Raji (cell line): ENCODE results near the gene MACROD2.

ENCODE experiments used
- POLR2A ChIP-seq: IDR thresholded peaks from 2 replicates; pipeline ENCODE4 v1.6.1; 2011; ENCODE audit warnings: low read depth, low read length, control low read depth; ENCODE audit not compliant: insufficient read depth

MACROD2 gene

DNA sequence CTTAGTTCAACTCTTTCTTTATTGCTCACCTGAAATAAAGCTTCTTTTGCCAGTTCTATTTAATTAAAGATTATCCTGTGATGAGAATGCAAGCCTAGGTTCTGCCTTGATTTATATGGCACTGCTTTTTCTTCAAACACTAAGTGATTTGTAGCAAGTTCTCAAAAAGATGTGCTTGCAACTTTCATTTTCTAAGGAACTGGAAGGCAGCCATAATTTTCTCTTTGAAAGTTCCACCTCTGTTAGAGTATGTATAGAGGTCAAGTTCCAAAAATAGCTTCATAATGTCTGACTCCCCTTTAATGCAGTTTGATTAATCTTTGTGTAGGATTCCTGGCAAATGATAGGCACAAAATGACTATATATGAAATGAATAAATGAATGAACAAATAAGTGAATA is 870.4 kb downstream of the MACROD2 start:
- no peak for TF ChIP-seq POLR2A

DNA sequence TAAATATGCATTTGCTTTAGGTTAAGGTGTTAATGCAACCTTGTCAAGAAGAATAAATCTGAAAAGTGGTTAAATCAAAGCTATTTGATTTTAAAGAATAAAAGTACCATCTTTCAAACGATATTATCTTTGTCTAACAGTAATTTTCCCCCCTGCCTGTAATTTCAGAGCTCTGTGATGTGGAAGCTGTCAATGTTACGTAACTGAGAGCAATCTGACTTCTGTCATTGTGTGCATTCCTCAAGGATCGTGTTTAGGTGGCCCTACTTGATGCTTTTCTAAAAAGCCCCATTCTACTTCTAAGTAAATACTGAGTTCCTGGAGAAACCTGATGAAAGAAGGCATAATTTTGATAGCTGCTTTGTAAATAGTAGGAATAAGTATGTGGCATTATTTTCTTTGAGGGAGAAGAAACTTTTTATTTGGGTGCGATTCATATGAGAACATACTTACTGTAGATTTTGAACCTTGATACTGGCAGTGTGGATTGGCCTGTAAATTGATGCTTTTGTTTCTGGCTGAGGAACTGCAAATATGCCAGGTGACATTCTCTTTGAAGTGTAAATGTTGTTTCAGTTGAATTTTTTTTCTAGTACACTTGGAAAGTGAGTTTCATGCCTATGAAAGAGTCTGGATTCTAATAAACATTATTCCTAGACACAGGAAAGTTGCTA is 871.7 kb downstream of the MACROD2 start:
- no peak for TF ChIP-seq POLR2A

DNA sequence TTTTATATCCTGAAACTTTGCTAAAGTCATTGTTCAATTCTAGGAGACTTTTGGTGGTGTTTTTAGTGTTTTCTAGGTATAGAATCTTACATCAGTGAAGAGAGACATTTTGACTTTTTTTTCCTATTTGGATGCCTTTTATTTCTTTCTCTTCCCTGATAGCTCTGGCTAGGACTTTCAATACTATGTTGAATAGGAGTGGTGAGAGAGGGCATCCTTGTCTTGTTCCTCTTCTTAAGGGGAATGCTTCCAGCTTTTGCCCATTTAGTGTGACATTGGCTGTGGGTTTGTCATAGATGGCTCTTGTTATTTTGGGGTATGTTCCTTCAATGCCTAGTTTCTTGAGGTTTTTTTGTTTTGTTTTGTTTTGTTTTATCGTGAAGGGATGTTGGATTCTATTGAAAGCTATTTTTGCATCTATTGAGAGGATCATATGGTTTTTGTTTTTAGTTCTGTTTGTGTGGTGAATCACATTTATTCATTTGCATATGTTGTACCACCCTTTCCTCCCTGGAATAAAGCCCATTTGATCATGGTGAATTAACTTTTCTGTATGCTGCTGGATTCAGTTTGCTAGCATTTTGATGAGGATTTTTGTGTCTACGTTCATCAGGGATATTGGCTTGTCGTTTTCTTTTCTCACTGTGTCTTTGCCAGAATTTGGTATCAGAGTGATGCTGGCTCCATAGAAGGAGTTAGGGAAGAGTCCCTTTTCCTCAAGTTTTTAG is 882.1 kb downstream of the MACROD2 start:
- TF ChIP-seq POLR2A: no peak

DNA sequence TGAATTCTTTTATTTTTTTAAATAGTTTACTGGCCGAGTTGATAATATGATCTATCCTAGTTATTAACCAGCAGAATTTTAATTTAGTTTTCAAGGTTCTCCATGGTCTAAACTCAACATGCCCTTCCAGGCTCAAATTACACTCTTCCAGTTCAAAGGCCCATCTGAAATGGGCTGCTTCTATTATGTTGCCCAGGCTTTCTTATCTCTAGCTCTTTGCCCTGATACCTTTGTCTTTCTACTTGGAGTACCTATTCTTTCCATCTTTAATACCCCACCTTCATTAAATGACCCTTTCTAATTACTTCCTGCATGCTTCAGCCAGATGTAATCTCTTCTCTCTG is 883.3 kb downstream of the MACROD2 start:
- no peak for TF ChIP-seq POLR2A

DNA sequence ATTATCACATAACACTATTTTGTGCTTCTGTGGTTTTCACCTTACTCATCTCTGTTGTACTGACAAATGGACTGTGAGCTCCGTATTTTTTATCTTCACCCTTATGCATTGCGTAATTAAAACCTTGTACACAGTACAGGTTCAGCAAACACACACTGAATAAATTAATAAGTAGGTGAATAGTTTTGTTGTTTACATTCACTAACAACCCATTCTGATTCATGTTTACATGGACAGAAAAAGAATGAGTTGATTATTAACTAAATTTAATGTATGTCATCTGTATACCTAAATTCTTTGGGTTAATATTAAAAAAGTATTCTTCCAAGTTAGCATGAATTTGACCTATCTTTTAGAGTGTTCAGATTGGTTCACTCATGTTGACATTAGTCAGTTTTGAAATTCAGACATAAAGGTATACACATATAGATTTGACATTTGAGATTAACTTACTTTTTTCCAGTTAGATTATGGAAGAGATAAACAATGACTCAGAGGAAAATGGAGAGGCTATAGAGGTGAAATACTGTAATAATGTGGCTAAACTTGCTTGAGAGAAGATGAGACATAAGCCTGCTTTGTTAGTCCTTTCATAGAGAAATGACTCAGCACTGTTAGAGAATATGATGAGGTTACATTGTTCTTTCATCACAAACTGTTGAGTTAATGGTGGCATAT is 883.8 kb downstream of the MACROD2 start:
- TF ChIP-seq POLR2A: no peak

DNA sequence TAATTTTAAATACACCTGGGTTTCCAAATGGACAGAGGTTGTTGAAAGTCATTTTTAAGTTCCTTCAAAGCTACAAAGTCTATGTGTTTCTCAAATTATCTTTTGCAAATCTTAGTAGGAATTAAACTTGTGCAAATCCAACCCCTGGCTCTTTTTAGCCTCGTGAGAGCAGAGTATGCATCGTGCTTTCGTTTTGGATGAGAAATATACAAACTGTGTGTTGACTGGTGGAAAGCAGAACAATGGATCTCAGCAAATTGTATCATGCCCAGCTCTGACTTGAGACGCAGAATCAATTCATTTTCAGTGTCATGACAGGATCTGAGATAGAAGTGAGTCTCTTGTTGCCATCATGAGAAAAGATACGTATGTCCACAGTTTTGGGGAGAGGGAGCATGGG is 884.5 kb downstream of the MACROD2 start:
- TF ChIP-seq POLR2A: no peak

DNA sequence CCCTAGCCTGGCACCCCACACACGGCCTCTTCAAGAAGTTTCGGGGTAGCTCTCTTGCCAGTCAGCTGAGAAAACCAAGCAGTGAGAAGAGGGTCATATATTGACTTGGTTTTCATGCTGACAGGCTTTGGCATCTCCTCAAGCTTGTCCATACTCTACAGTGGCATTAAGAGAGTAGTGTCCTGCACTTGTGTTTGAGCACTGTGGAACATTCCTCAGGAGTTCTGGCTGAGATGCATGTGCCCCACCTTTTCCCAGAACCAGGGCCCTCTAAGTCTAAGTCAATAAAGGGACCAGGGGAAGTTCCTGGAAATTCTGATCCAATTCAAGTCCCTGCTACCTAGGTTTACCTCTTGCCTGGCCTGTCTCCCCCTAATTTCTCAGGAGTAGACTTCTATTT is 886.2 kb downstream of the MACROD2 start:
- TF ChIP-seq POLR2A: no peak

DNA sequence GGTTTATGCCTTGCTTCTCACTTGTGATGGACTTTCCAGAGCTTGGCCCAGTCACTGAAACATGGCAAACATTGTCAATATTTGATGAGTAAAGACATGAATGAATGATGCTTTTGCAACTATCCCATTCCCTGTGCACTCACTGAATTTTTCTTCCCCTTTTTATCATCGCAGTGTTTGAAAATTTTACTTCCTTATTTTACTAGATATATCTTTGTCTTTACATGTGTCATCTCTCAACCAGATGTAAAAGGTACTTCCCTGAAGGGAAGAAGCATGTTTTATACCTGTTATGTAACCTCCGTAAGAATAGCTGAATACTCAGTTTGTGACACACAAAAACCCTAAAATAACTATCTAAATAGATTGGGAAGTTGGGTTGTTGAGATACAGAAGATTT is 886.8 kb downstream of the MACROD2 start:
- TF ChIP-seq POLR2A: no peak

DNA sequence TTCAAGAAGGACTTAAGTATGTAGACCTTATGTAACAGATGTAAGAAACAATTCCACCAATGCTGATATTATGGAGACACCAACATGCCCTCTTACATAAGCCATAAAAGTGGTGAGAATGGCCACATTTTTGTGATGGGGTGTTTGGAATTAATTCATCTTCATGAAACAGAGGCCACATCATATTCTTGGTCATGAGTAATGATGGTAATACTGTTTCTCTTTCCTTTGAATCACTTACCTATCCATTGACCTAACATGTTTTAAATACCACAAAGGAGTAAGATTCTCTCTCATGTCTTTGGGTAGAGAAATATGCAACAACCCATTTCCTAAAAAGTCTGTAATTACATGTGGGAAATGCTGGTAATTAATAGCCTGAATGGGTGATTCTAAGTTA is 887.5 kb downstream of the MACROD2 start:
- no peak for TF ChIP-seq POLR2A

DNA sequence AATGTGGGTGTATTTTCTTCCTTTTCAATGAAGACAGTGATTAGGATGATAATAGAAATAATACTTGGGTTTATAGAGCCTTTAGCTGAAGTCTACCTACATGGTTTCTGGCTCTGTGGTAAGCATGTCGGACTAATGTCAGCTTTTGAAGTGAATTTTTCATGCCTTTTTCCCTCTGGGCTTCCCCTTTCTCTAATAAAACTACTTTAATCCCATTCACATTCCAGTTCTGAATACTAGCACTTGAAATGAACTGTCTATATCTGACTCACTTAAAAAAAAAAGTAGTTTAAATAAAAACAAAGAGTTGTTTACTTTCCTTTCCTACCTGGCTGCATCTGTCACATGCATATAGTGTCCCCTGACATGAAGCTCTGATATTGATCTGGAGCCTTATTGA is 888.0 kb downstream of the MACROD2 start:
- no peak for TF ChIP-seq POLR2A

DNA sequence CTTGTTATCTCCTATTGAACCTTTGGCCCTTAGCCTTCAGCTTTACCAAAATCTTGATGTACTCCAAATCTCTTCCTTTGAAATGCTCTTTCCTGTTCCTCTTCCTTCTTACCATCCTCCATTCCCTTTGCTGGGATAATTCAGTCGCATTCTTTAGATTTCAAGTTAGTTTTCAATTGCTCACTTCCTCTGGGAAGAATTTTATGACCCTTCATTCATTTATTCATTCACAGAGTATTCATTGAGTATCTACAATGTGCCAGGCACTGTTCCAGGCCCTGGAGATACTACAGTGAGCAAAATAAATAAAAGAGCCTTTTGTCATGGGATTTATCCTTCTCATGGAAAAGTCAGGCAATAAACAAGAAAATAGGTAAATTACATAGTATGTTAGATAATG is 890.3 kb downstream of the MACROD2 start:
- TF ChIP-seq POLR2A: no peak

DNA sequence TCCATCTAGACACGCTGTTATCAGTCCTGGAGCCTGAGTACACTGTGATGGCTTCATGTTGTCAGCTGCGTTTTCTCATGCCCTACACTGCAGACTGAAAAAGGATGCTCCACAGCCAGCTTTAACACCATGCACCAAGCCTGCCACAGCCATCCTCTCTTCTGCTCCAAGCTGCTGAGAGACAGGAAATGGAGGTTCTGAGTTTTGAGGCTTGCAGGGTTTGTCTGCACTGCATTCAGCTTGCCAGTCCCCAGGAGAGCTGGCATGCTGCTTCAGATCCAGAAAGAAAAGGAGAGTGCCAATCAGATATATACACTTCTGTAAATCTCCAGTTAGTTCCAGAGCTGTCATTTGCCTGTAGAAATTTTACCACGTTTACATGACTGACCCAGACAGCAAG is 892.8 kb downstream of the MACROD2 start:
- TF ChIP-seq POLR2A: no peak

DNA sequence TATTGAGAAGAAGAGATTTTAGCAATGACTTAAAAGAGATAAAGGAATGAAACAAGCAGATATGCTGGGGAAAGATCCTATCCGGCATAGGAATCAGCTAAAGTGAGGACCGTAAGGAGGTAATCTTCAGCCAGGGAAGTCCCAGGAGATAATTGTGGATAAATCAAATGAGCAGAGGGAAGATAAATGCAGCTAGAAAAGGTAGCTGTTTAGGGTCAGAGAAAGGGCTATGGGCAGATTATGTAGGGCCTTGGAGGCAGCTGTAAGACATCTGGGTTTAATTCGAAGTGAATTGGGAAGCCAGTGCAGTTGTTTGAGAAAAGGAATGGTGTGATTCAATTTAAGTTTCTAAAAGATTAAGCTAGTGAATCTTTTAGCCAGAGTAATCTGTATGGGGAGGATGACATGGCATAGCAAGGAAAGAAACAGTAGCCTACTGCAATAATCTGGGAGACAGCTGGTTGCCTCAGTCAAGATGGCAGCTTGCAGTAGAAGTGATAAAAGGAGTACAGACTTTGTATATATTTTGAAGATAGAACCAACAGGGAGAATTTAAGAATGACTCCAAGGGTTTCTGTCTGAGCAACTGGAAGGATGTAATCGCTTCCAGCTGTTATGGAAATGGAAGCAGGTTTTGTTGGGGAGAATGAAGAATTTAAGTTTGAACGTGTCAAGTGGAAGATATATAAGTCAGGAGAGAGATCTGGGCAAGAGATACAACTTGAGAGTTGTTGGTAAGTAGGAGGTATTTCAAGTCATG is 894.4 kb downstream of the MACROD2 start:
- no peak for TF ChIP-seq POLR2A

DNA sequence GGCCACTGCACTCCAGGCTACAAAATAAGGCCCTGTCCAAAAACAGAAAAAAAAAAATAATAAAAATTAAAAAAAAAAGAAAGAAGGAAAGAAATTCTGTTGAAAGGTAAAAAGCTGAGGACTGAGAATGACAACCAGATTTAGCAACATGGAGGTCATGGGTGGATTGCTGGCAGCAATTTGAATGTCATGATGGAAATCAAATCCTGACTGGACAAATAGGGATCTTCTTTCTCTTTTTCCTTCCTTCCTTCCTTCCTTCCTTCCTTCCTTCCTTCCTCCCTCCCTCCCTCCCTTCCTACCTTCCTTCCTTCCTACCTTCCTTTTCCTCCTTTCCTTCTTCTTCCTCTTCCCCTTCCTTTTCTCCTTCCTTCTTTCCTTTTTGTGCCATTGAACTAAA is 895.4 kb downstream of the MACROD2 start:
- TF ChIP-seq POLR2A: no peak

DNA sequence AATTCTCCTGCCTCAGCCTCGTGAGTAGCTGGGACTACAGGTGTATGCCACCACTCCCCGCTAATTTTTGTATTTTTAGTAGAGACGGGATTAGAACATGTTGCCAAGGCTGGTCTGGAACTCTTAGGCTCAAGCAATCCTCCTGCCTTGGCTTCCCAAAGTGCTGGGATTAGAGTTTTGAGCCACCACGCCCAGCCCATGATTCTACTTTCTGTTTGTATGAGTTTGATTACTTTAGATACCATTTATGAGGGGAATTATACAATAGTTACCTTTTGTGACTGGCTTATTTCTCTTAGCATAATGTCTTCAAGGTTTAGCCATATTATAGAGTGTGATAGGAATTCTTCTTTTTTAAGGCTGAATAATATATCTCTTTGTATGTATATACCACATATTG is 897.5 kb downstream of the MACROD2 start:
- no peak for TF ChIP-seq POLR2A

DNA sequence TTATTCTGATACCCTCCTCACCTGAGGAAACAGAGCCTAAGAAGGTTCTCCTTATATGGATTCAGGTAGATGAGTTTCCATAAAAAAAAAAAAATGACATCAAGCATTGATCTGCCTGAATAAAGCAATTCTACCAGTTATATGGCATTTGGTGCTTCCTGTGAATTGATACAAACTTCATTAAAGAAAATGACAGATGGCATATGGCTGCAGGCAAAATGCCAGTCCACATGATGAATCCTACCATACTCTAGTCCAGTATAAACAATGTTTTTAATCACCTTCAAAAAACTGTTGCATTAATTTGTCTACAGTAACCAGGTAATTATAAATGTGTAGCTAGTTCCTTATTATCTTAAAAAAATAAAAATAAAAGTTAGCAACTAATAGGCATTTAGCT is 901.3 kb downstream of the MACROD2 start:
- TF ChIP-seq POLR2A: no peak
